Stimulated activated CD8-positive, alpha-beta memory T cell treated with anti-CD3 and anti-CD28 coated beads, Interleukin-7, amount 100 ng/mL, for 24 hours (primary cell): Measurements from ENCODE around the gene CPZ.

ENCODE experiments used
- DNase-seq: peaks from one replicate; pipeline ENCODE4 v3.0.0-alpha.2; 2020; ENCODE audit warnings: low read depth

CPZ gene

DNA sequence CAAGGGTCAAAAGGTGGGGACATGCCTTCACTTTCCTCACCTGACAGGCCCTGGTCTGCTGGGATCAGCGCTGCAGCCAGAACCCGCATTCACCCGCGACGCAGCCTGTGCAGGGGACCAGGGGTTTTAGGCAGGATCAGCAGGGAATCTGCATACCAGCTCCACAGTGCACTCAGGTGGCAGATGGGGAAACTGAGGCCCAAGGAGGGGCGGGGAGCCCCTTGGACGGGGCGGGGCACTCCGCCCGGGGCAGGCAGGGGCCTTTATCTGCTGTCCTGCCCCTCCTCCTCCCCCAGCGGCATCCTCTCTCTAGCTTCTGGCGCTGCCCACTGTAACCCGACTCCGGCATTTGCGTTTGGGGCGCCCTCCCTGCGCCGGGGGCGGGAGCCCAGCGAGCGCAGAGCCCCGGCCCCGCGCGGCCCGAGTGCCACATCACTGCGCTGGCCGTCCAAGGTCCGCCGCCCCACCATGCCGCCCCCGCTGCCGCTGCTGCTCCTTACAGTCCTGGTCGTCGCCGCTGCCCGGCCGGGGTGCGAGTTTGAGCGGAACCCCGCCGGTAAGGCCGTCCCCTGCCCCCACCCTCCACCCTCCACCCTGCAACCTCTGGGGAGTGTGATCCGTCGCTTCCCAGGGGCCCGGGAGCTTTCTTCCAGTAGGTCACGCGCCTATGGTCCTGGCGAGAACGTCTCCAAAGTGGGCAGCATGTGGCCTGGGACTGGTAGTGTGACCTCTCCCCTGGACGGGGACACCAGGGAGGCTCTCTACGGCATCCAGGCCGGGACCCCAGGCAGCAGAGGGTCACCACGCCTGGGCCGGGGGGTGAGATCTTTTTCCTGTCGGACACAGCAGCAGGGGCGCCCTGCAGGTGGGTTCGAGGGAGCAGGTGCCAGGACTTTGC is at the start of gene CPZ:
TSS of gene CPZ (plus strand) at position 400 of the 898 bp plus-strand sequence. CDS start at position 469, 69 bp downstream.
- no peak for DNase-seq

DNA sequence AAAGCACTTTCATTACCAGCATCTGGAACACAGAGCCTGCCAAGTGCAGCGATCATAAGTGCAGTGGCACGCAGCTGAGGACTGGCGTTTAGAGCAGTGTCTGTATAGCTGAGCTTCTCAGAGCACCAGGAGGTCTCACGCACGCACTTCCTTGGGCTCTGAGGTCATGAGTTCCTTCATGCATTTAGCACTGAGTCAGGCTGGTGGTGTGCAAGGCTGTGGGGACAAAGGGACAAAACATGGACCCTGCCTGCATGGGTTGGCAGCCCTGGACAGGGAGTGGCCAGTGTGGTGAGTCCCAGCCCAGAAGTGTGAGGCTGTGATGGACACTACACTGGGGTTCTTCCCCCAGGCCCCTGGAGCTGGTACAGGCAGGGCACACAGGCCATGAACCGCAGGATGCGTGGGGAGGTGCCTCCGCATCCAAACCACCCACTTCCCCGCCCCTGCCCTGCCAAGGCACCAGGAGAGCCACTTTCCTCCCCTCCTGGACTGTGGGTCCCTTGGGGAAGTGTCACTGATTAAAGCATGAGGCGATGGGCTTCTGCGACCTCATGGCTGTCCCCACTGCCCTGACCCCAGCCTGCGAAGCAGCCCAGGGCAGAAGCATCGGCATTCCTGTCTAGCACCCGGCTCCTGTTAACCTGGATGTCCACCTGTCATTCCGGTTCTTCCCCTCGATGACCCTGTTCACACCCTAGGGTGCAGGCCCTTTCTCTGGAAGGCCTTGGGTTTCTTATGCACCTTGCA is 49.6 kb upstream of the CPZ start:
- DNase-seq, result no peak

DNA sequence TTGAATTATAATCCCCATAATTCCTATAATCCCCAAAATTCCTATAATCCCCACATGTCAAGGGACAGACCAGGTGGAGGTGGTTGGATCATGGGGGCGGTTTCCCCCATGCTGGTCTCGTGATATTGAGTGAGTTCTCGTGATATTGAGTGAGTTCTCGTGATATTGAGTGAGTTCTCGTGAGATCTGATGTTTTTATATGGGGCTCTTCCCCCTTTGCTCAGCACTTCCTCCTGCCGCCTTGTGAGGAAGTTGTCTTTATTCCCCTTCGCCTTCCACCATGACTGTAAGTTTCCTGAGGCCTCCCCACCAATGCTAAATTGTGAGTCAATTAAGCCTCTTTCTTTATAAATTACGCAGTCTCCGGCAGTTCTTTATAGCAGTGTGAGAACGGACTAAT is 48.9 kb upstream of the CPZ start:
- no peak for DNase-seq

DNA sequence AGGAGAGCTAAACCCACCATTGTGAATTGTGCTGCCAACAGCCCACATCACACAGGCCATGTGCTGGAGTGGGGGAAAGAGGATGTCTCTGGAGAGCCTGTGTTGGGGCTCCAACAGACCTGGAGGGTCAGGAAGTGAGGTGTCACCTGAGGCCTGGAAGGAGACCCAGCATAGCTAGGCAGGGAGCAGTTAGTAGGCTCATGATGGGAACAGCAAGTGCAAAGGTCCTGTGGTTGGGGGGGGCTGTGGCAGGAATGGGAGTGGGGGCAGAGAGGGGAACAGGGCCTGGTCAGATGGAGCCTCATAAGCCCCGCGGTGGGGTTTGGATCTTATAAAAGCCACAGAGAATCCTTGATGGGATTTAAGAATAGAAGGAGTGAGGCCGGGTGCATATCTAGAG is 48.3 kb upstream of the CPZ start:
- no peak for DNase-seq

DNA sequence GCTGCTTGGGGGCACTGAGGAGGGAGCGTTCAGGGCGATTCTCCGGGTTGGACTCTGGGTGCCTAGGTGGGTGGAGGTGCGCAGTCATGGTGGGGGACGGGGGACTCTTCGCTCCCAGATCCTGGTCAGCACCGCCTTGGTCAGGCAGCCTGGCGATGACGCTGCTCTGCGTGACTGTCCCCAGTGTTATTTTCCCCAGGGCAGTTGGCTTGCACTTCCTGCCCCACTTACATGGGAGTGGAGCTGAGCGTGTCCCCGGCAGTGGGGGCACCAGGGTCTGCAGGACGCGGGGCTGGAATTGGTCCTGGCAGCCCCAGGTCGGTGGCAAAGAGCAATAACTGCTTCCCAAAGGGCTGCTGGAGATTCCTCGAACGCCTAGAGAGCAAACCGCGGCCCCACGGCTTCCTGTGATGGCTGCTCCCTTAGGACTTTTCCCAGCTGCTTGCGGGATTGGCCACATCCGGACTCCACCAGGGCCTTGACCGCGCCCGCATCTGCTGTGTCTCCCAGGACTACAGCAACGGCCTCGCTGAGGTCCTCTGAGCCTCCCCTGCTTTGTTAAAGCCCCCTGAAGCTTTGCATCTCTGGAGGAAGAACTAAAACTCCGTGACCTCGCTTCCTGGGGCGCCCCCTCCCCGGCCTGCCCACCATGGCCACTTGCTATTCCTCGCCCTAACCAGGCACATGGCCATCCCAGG is 47.7 kb upstream of the CPZ start:
- DNase-seq, result no peak

DNA sequence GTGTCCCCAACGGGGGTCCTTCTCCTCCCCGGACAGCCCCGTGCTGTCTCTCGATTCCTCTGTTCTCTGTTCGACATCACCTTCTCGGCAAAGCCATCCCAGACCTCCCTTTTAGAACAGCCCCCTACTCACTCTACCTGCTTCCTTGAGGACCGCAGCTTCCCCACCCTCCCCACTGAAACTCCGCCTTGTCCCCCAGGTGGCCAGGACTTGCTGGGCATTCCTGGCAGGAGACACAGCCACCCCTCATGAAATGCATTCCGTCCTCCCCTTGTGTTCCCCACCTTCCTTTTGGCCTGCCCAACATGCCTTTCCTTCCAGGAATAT is 47.2 kb upstream of the CPZ start:
- no peak for DNase-seq

DNA sequence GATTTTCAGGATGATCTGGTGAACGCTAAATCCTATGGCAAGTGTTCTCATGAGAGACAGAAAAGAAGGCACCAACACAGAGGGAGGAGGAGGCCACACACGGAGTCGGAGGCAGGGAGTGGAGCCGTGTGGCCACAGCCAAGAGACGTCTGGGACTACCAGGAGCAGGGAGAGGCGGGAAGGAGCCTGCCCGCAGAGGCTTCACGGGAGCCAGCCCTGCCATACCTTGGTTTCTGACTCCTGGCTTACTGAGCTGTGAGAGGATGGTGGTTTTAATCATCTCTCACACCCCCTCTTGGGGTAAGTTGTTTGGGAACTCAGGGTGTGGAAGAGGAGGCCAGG is 45.8 kb upstream of the CPZ start:
- no peak for DNase-seq

DNA sequence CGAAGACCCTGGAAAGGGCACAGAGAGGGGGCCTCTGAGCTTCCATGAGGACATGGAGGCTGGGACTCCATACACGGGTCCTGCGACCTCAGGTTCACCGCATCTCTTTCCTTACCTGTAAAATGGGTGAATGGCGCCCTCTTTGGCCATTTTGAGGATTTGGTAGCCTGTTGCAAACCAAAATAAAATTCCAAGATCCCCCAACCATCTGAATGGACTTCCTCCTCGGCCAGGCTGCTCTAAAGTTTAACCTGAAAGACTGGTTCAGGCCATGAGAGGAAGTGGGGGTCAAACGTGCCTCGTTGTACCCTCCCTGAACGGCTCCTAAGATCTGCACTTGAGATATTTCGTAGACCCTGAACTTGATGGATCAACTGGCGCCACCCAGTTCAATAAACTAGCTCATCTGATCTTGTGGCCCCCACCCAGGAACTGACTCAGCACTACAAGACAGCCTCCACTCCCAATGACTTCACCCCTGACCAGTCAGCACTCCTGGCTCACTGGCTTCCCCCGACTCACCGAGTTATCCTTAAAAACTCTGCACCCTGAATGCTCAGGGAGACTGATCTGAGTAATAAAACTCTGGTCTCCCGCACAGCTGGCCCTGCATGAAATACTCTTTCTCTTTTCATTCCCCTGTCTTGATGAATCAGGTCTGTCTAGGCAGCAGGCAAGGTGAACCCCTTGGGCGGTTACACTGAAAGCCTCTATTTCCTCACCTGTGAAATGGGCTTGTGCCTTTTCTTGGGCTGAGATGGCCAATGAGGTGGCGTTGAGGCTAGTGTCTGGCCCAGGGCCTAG is 45.3 kb upstream of the CPZ start:
- no peak for DNase-seq

DNA sequence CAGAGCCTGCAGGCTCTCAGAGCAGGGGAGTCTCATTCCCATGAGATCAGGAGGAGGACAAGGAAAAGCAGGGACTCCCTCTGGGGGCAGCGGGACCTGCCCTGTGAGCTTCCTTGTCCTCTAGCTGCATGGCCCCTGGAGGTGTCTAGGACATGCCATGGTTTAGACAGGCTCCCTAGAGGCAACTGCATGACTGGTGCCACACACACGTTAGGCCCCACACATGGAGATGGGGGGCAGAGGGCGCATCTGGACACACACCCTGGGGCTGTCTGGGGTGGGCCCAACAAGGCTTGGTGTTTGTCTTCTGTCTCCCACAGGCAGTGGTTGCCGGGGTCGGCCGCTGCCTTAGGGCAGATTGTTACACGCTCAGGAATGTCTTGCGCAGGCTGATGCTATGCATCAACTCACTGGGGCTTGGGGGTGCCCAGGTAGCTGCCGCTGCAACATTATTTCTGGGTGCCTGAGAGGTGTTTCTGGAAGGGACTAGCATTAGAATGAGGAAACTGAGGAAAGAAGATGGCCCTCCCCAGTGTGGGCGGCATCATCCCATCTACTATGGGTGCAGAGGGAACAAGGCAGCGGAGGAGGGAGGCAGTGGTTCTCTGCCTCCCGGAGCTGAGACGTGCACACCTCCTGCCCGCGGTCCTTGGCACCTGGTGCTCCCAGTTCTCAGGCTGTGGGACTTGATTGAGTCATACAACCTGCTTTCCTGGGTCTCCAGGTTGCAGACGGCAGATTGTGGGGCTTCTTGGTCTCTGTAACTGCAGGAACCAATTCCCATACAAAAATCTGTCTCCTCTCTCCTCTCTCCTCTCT is 44.4 kb upstream of the CPZ start:
- DNase-seq, result no peak

DNA sequence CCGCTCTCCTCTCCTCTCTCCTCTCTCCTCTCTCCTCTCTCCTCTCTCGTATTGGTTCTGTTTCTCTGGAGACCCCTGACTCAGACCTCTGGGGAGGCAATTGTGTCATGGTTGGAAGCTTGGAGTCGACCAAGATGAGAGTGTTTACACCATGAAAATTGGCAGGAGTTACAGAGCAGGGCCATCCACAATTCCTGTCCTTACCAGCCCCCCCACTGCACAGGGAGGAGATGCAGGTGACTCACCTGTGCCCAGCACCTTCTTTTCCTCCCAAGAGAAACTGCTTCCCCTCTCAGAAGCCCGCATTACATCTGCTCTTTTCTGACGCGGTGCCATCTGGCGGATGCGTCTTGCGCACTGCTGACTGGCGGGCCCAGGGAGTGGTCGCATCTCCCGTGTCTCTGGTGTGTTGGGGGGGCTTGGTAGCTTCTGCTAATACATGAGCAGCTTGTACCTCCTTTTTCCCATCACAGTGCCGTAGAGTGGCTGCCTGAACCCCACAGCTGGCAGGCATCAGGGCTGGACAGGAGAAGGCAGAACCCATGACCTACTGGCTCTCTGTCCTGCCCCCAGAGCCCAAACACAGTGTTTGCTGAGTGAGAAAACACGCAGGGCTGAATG is 43.7 kb upstream of the CPZ start:
- no peak for DNase-seq

DNA sequence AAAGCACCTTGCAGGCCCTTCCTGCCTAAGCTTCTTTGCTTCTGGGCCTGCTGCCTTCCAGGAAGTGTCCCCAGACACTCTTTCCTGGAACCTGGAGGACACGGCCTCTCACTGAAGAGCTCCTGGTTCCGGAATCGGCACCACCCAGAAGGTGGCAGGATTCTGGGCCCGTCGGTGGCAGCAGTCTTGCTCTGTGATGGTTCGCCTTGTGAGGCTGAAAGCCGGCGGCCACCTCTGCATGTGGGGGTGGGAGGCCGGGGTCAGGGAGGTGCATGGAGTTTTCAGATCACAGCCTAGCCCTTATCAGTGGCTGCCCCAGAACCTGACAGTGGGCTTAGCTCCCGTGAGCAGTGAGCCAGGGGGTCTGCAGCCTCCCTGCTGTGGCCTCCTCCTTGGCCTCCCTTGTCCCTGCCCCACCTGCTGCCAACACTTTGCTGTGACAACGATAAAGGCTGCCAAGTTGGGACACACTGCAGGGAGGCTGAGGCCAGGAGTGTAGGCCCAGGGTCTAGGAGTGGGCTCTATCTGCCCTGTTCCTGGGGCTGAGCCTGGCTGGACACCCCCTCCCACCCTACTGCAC is 43.1 kb upstream of the CPZ start:
- DNase-seq, result no peak

DNA sequence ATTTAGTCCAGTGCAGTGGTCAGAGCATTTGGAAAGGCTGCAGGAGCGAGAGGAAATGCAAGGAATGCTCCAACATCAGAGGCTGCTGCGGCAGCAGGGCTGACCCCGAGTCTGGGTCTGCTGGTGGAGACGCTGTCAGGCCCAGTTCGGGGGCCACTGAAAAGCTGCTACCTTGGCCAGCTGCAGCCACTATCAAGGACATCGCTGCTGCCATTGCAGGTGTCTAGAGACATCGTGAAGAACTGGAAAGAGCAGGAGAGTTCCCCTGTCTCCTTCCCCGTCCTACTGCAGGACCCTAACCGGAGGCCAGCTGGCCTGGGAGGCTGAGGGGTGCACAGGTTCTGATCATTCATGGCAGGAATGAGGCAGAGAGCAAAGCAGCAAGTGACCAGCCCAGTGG is 41.9 kb upstream of the CPZ start:
- no peak for DNase-seq

DNA sequence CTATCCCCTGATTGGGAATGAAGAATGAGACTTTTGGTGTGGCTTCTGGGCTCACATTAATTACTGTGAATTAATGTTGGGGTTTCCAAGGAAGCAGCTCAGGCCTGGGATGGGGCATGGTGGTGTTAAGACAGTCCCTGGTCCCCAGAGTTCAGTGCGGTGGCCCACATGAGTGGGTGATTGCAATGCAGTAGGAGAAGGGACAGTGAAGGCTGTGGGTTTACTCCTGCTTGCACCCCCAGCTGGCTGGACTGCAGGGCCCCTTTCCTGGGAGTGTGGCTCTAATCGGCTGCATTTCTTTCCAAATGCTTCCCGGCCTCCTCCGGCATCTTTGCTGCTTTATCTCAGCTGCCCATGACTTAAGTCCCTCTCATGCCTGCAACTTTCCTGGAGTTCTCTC is 40.5 kb upstream of the CPZ start:
- DNase-seq, result no peak

DNA sequence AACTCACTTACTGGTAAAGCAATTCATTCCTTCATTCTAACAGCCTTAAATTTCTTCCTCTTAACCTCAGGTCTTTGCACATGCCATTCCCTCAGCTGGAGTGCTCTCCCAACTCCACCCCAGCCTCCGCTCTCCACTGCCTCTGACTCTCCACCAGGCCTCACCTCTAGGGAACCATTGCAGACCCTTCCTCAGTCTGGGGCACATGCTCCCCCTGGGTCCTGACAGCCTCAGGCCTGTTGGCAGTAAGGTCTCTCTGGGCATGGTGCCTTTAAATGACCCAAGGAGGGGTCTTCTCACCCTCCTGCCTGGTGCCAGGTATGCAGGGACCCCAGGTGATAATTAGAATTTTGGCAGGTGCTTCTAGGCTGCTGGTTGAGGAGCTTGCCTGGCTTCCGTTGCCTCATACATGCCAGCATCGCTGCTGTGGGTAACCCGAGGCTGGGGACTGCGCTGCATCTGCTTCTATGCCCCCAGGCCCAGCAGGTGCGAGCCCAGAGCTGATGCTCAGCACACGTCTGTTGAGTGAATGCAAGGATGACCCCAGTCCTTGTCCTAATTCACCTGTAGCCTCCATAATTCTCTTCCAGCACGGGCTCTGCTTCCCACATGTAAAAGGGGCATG is 39.9 kb upstream of the CPZ start:
- no peak for DNase-seq

DNA sequence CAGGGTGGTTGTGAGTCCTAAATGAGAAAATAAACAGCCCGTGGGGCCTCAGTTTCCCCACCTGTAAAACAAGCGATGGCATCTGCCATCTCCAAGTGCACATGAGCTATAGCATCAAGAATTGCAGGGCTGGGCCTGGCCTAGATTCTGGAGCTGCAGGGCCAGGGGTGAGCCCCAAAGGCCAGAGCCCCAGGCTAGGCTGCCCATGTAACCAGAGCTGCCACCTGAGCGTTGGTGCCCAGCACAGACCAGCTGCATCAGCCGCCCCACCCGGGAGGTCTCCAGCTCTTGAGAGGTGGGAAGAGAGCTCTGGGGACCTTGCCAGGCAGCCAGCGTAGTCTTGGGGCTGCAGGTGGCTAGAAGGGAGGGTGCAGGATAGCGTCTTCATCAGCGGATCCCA is 39.3 kb upstream of the CPZ start:
- no peak for DNase-seq

DNA sequence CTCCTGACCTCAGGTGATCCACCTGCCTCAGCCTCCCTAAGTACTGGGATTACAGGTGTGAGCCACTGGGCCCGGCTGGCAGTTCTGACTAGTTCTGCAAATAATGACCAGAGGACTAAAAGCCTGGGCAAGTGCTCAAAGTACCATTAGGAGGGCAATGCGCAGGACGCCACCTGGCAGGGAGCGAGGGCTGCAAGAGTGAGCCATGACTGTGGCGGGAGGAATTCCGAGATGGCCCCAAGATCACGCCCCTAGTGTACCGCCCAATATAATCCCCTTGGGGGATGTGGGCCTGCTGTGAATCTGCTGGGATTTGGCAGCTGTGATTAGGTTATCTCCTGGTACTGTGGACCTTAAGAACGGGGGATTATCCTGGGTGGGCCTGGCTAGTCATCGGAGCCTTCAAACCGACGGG is 38.6 kb upstream of the CPZ start:
- no peak for DNase-seq

DNA sequence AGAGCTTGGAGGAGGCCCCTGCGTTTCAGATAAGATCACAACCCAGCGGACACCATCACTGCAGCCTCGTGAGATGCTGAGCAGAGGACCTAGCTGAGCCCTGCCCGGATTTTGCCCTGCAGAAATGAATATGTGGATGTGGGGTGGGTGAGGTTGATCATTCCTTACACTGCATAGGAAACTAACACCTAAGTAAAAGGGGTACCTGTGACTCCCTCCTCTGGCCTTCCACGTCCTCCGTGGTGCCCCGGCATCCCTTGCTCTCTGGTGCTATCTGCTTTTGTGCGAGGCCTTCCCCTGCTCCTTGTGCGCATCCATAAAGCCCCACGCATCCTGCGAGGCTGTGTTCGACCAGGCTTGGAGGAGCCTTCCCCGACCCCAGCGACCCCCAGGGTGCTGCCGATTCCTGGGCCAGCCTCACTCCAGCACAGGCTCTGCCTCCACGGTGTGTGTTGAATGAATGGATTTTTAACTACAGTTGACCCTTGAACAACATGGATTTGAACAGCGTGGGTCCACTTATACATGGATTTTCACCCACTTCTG is 37.9 kb upstream of the CPZ start:
- no peak for DNase-seq

DNA sequence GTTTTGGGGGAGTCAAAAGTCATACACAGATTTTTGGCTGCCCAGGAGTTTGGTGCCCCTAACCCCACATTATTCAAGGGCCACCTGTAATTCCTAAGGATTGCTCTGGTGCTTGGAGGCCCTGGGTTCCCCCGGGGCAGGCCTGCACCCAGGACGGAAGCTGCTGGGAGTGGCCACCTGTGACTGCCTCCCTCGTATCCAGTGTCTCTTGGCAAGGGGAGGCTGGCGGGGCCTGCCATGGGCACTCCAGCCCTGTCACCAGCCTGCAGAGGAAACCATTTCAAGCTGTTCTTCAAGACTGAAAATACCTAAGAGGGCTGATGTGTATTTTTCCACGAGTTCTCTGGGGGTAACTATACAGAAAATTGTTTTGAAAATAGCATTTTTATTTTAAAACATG is 36.8 kb upstream of the CPZ start:
- DNase-seq, result no peak

DNA sequence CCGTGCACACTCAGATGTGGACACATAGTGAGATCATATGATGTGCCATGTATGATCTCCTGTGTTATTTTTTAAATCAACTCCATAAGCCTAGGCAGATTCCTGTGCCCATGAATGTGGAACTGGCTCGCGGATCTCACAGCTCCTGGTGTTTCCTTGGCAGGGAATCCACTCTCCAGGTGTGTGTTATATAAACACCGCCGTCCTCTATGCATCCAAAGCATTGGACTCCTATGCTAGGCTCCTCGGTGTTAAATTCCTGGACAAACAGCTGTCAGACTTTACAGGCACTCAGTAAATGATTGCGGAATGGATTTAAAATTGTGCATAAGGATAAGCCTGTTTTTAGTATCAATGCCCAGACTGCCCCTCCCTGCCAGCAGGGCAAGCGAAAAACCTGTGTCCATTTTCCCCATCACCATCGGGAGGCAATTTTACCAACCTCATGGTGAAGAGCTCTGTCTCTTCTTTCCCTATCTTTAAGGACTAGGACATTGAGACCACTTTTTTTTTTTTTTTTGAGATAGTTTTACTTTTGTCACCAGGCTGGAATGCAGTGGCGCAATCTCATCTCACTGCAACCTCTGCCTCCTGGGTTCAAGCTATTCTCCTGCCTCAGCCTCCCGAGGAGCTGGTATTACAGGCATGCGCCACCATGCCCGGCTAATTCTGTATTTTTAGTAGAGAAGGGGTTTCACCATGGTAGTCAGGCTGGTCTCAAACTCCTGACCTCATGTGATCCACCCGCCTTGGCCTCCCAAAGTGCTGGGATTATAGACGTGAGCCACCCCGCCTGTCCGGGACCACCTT is 36.0 kb upstream of the CPZ start:
- no peak for DNase-seq
